GM12878 (cell line): Measurements from ENCODE around the gene ARMH1. TPM values are rescaled to one million over a fixed set of nuclear protein-coding genes. Genes with fewer than 3 reads are reported as not detected.

Source experiments
- ATAC-seq: fragments of 200-7000 bp; cut with Tn5 transposase; 3 replicates; pipeline ENCODE4 v1.9.1; 2020; ENCODE audit warnings: mild to moderate bottlenecking, moderate library complexity
- BruUV-seq: library from RNA; stranded (reverse); fragments of 400-500 nt; replicated peaks from 2 replicates; lab custom pipeline; 2021; lab: Mats Ljungman, UMichigan
- CTCF ChIA-PET: fragments of 300-600 bp; sonication (Branson Sonifier 250); formaldehyde crosslinking; extraction: SDS; loops from one replicate; lab custom pipeline; 2021; ENCODE audit warnings: inconsistent platforms; lab: Yijun Ruan, JAX
- POLR2A ChIA-PET: fragments of 350-600 bp; formaldehyde crosslinking; extraction: SDS; loops from one replicate; lab custom pipeline; 2021; ENCODE audit warnings: inconsistent platforms; lab: Charles Lee
- RAD21 ChIA-PET: fragments of 300-600 bp; sonication (Branson Sonifier 250); formaldehyde crosslinking; loops from one replicate; lab custom pipeline; 2023; ENCODE audit warnings: antibody characterized with exemption; ENCODE audit not compliant: unreplicated experiment; lab: Charles Lee
- SMC1A ChIA-PET: fragments of 300-600 bp; sonication (Branson Sonifier 250); formaldehyde crosslinking; loops from one replicate; lab custom pipeline; 2023; ENCODE audit not compliant: unreplicated experiment, uncharacterized antibody; lab: Charles Lee
- DNase-seq: peaks from one replicate; pipeline ENCODE4 v3.0.0-alpha.2; 2011; ENCODE audit warnings: low read depth, low spot score
- FAIRE-seq: peaks from 3 replicates; lab custom pipeline; 2011; peaks lifted over from hg19 to GRCh38; lab: Jason Lieb, UNC
- H2AFZ ChIP-seq: 2 replicates; pipeline ENCODE4 v1.6.0; 2011; ENCODE audit warnings: low read depth, low read length, control low read depth; ENCODE audit not compliant: control insufficient read depth
- H3K27ac ChIP-seq: 2 replicates; pipeline ENCODE4 v1.5.1; 2011; ENCODE audit warnings: control low read depth; ENCODE audit not compliant: control insufficient read depth, insufficient read depth
- H3K27me3 ChIP-seq, 2 experiments: replicated peaks in 1 of 2; 2 replicates each; pipeline versions ENCODE4 v1.6.0 to v1.6.1; 2011; ENCODE audit warnings: low read length in 1 of 2; ENCODE audit not compliant: control insufficient read depth in 2 of 2, insufficient read depth in 2 of 2
- H3K36me3 ChIP-seq, 2 experiments: 2 replicates each; pipeline ENCODE4 v1.5.1; 2011; ENCODE audit warnings: low read length in 1 of 2; ENCODE audit not compliant: control insufficient read depth in 2 of 2, insufficient read depth in 2 of 2
- H3K4me1 ChIP-seq: 2 replicates; pipeline ENCODE4 v1.6.1; 2011; ENCODE audit warnings: mild to moderate bottlenecking, low read length, moderate library complexity, mixed read lengths; ENCODE audit not compliant: control insufficient read depth, insufficient read depth
- H3K4me2 ChIP-seq: 2 replicates; pipeline ENCODE4 v1.6.0; 2011; ENCODE audit warnings: control low read depth; ENCODE audit not compliant: control insufficient read depth, insufficient read depth
- H3K4me3 ChIP-seq: fragments of 200-600 bp; sonication (generic); 2 replicates; pipeline ENCODE4 v1.5.1; 2016
- H3K79me2 ChIP-seq: 2 replicates; pipeline ENCODE4 v1.6.0; 2011; ENCODE audit warnings: low read length; ENCODE audit not compliant: control insufficient read depth, insufficient read depth
- H3K9ac ChIP-seq: 2 replicates; pipeline ENCODE4 v1.8.0; 2011; ENCODE audit warnings: low read length, control low read depth, mixed read lengths; ENCODE audit not compliant: control insufficient read depth, insufficient read depth
- H3K9me3 ChIP-seq: replicated peaks from 3 replicates; pipeline ENCODE4 v1.5.1; 2011; ENCODE audit warnings: mild to moderate bottlenecking, low read length; ENCODE audit not compliant: control insufficient read depth, insufficient read depth
- H4K20me1 ChIP-seq: 2 replicates; pipeline ENCODE4 v1.6.0; 2011; ENCODE audit not compliant: control insufficient read depth, insufficient read depth
- CBX3 ChIP-seq: fragments of 200-600 bp; sonication (generic); IDR thresholded peaks from 2 replicates; pipeline ENCODE4 v1.6.1; 2016; ENCODE audit warnings: low read depth, borderline replicate concordance
- CBX5 ChIP-seq: sonication (generic); IDR thresholded peaks from 2 replicates; pipeline ENCODE4 v1.6.1; 2016; ENCODE audit warnings: low read depth, moderate library complexity, mild to moderate bottlenecking, inconsistent platforms
- CREB1 ChIP-seq: IDR thresholded peaks from 2 replicates; pipeline ENCODE4 v1.6.1; 2012; ENCODE audit warnings: low read depth, mild to moderate bottlenecking, inconsistent platforms
- EED ChIP-seq: sonication (generic); IDR thresholded peaks from 2 replicates; pipeline ENCODE4 v1.6.1; 2016; ENCODE audit warnings: antibody characterized with exemption, low read depth
- ETV6 ChIP-seq, 2 experiments: fragments of 450-650 bp in 1 of 2; IDR thresholded peaks in 1 of 2; conservative IDR thresholded peaks in 1 of 2; 2 replicates each; pipeline ENCODE4 v1.6.1; 2014; ENCODE audit warnings: antibody characterized with exemption in 1 of 2, borderline replicate concordance in 1 of 2, low read depth in 1 of 2, mild to moderate bottlenecking in 1 of 2, moderate library complexity in 1 of 2
- JUNB ChIP-seq: IDR thresholded peaks from 2 replicates; pipeline ENCODE4 v1.6.1; 2016; ENCODE audit warnings: antibody characterized with exemption, mild to moderate bottlenecking
- MTA2 ChIP-seq: fragments of 450-650 bp; IDR thresholded peaks from 2 replicates; pipeline ENCODE4 v1.6.1; 2016; ENCODE audit warnings: low read depth, mild to moderate bottlenecking, moderate library complexity
- MYC ChIP-seq: IDR thresholded peaks from 2 replicates; pipeline ENCODE4 v1.6.1; 2011; ENCODE audit warnings: mild to moderate bottlenecking, low read length, moderate library complexity, inconsistent platforms; ENCODE audit not compliant: insufficient read depth, insufficient replicate concordance, insufficient read length, severe bottlenecking
- NR2F1 ChIP-seq: fragments of 450-650 bp; conservative IDR thresholded peaks from 2 replicates; pipeline ENCODE4 v1.6.1; 2017; ENCODE audit warnings: mild to moderate bottlenecking
- POLR2AphosphoS2 ChIP-seq: IDR thresholded peaks from 2 replicates; pipeline ENCODE4 v1.6.1; 2011; ENCODE audit warnings: low read depth, mild to moderate bottlenecking, low read length, improper control_type of control experiment, moderate library complexity
- RFX5 ChIP-seq: IDR thresholded peaks from 2 replicates; pipeline ENCODE4 v1.6.1; 2011; ENCODE audit warnings: low read depth, low read length, improper control_type of control experiment
- SMAD1 ChIP-seq: fragments of 450-650 bp; IDR thresholded peaks from 2 replicates; pipeline ENCODE4 v1.6.1; 2018; ENCODE audit warnings: mild to moderate bottlenecking, low read depth; ENCODE audit not compliant: partially characterized antibody
- SP1 ChIP-seq: IDR thresholded peaks from one replicate; pipeline ENCODE4 v1.6.1; 2011; ENCODE audit warnings: low read depth, low read length
- STAT1 ChIP-seq: fragments of 450-650 bp; conservative IDR thresholded peaks from 2 replicates; pipeline ENCODE4 v1.6.1; 2014; ENCODE audit warnings: antibody characterized with exemption, mild to moderate bottlenecking
- TAF1 ChIP-seq: IDR thresholded peaks from 2 replicates; pipeline ENCODE4 v1.6.1; 2011; ENCODE audit warnings: mild to moderate bottlenecking, low read depth, low read length, borderline replicate concordance
- TBL1XR1 ChIP-seq: IDR thresholded peaks from 2 replicates; pipeline ENCODE4 v1.6.1; 2012; ENCODE audit warnings: low read depth, low read length, improper control_type of control experiment
- TCF3 ChIP-seq: IDR thresholded peaks from 2 replicates; pipeline ENCODE4 v1.6.1; 2012; ENCODE audit warnings: low read depth, mild to moderate bottlenecking, low read length, borderline replicate concordance; ENCODE audit not compliant: insufficient read depth
- WGBS: methylation state at CpG from one replicate; pipeline ENCODE4 v1.1.6; 2016; ENCODE audit warnings: low lambda C conversion rate; ENCODE audit not compliant: insufficient replicate concordance, insufficient coverage; ENCODE audit errors: missing lambda C conversion rate; 5-methylcytosine and 5-hydroxymethylcytosine counted together
- in situ Hi-C: fragments of 300-500 bp; cut with MboI; formaldehyde crosslinking; loops from 9 replicates; pipeline ENCODE4 v1.14.3; 2018; ENCODE audit warnings: mixed read lengths
- intact Hi-C: fragments of 100-400 bp; cut with micrococcal nuclease; formaldehyde crosslinking; loops from one replicate; pipeline ENCODE4 v1.14.2; 2022; ENCODE audit not compliant: unreplicated experiment
- polyA plus RNA-seq, 11 experiments: library from polyadenylated mRNA; depleted of rRNA in 4 of 11; unstranded in 6 of 11; stranded (reverse) in 5 of 11; fragments of >200 nt; fragmentation: Nextera tagmentation in 4 of 11; fragmentation: Illumina TruSeq in 1 of 11; extraction: Ambion mirVana in 4 of 11; extraction: Trizol in 1 of 11; gene quantifications; 1 replicate in 1 of 11; 2 replicates in 10 of 11; pipeline versions ENCODE4 v1.2.1 to v1.2.3, GENCODE V29; 2011 to 2016; ENCODE audit warnings: inconsistent platforms in 2 of 11, missing spikeins in 2 of 11, low read depth in 1 of 11
- total RNA-seq, 4 experiments: library from RNA; depleted of rRNA in 3 of 4; stranded (reverse); fragments of >200 nt in 3 of 4; fragmentation: Illumina TruSeq in 1 of 4; extraction: Trizol in 1 of 4; gene quantifications; 2 replicates each; pipeline versions ENCODE4 v1.2.1 to v1.2.3, GENCODE V29; 2013 to 2021
- TF ChIP-seq, protein P1 (sequence below): IDR thresholded peaks from 2 replicates; pipeline ENCODE4 v1.6.1; 2011; ENCODE audit warnings: borderline replicate concordance, low read depth, mild to moderate bottlenecking, moderate library complexity, mixed read lengths, low read length; ENCODE audit not compliant: insufficient read depth; ENCODE audit errors: extremely low read length
- TF ChIP-seq, protein P2 (sequence below): IDR thresholded peaks from 2 replicates; pipeline ENCODE4 v1.6.1; 2012; ENCODE audit warnings: low read depth, low read length, improper control_type of control experiment

Gene ARMH1
- total and polyA plus RNA-seq, 10 of the 15 experiments (the other 5 are each of a cell fraction or from before 2014, with no cell fraction given) = 0.93 to 43.9 (median 8.2) TPM

- Histone ChIP-seq H3K79me2 (no peaks in the 10 kb centered on the region), H2AFZ (peak overlapping the region; percentile 92), H3K4me2 (peak overlapping the region; percentile 59; the same call in 1 of the 2 replicates), H3K27ac (peak overlapping the region; percentile 99), H3K27me3 (no peaks in the 10 kb centered on the region), H3K36me3 (no peaks in the 10 kb centered on the region), H4K20me1 (no peaks in the 10 kb centered on the region), H3K9me3 (no peaks in the 10 kb centered on the region), H3K9ac (peak overlapping the region; percentile 74), H3K4me1 (peaks cover 49% of the 10 kb centered on the region), H3K4me3 (no peak overlapping the region)
- DNase-seq (peak; percentile 99), ATAC-seq (peak; percentile 91), FAIRE-seq (peak; percentile 92)
- WGBS = under 1% methylated on average over 14 of the region's 14 CpGs
- TSS peak; percentile 100 for BruUV-seq
- RAD21 ChIA-PET = interaction anchor here (0.9 to 2.8 kb wide), 20 partner anchors 9 to 770 kb away, joined by 3 to 48 read pairs (median 4); partner anchors contain the start of genes ARMH1, BTBD19, PLK3 and PTCH2
- SMC1A ChIA-PET = interaction anchor here (0.6 to 2.6 kb wide), 19 partner anchors 9 to 779 kb away, joined by 3 to 26 read pairs (median 4); partner anchors contain the start of genes BTBD19, DYNLT4, MMACHC and RNU5D-1
- POLR2A ChIA-PET = interaction anchor here (0.6 to 9.8 kb wide), 29 partner anchors 9 to 823 kb away, joined by 3 to 110 read pairs (median 4); partner anchors contain the start of genes ARMH1, BTBD19, EIF2B3 and HECTD3
- CTCF ChIA-PET = interaction anchor here (0.6 to 12.6 kb wide), 19 partner anchors 8 to 770 kb away, joined by 3 to 175 read pairs (median 4); partner anchors contain the start of genes BTBD19, RNU5D-1 and TMEM53
- intact Hi-C loops = loop anchor here (1.0 kb wide), 2 partner anchors 9 to 98 kb away; no protein-coding TSS in a partner anchor
- in situ Hi-C loops = no loop called here
- TF ChIP-seq STAT1 = peak; percentile 63
- TF ChIP-seq TBL1XR1 = peak; percentile 93
- peak; percentile 100 for TF ChIP-seq SMAD1
- no peak for TF ChIP-seq SP1
- no peak for TF ChIP-seq RFX5
- peak; percentile 48; the same call in 1 of the 2 replicates for TF ChIP-seq NR2F1
- TF ChIP-seq MTA2 = peak; percentile 56; the same call in 1 of the 2 replicates
- TF ChIP-seq MYC = no peak
- TF ChIP-seq CBX5 = peak; percentile 94; the same call in 1 of the 2 replicates
- TF ChIP-seq, protein P1, sequence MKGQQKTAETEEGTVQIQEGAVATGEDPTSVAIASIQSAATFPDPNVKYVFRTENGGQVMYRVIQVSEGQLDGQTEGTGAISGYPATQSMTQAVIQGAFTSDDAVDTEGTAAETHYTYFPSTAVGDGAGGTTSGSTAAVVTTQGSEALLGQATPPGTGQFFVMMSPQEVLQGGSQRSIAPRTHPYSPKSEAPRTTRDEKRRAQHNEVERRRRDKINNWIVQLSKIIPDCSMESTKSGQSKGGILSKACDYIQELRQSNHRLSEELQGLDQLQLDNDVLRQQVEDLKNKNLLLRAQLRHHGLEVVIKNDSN = no peak
- TF ChIP-seq EED = peak; percentile 80
- peak; percentile 91 for TF ChIP-seq TAF1
- TF ChIP-seq POLR2AphosphoS2 = peak; percentile 100
- TF ChIP-seq ETV6 (conservative IDR thresholded peaks at IDR 0.05 in 1 of 2, IDR thresholded peaks at IDR 0.05 in 1 of 2; ENCODE audit: borderline replicate concordance in 1 of 2, low read depth in 1 of 2) = peak in 1 of 2 experiments; percentile 88; a peak in 2 of 4 replicates
- no peak for TF ChIP-seq CBX3
- TF ChIP-seq, protein P2, sequence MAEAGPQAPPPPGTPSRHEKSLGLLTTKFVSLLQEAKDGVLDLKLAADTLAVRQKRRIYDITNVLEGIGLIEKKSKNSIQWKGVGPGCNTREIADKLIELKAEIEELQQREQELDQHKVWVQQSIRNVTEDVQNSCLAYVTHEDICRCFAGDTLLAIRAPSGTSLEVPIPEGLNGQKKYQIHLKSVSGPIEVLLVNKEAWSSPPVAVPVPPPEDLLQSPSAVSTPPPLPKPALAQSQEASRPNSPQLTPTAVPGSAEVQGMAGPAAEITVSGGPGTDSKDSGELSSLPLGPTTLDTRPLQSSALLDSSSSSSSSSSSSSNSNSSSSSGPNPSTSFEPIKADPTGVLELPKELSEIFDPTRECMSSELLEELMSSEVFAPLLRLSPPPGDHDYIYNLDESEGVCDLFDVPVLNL = no peak
- TF ChIP-seq CREB1 = peak; percentile 85
- peak; percentile 100 for TF ChIP-seq TCF3
- peak; percentile 87 for TF ChIP-seq JUNB
Observed at GRCh38 chr1:44721485-44722361, 47.2 kb downstream of the ARMH1 start.
